Measurements from ENCODE around the gene TDP1.

TDP1 gene

DNA sequence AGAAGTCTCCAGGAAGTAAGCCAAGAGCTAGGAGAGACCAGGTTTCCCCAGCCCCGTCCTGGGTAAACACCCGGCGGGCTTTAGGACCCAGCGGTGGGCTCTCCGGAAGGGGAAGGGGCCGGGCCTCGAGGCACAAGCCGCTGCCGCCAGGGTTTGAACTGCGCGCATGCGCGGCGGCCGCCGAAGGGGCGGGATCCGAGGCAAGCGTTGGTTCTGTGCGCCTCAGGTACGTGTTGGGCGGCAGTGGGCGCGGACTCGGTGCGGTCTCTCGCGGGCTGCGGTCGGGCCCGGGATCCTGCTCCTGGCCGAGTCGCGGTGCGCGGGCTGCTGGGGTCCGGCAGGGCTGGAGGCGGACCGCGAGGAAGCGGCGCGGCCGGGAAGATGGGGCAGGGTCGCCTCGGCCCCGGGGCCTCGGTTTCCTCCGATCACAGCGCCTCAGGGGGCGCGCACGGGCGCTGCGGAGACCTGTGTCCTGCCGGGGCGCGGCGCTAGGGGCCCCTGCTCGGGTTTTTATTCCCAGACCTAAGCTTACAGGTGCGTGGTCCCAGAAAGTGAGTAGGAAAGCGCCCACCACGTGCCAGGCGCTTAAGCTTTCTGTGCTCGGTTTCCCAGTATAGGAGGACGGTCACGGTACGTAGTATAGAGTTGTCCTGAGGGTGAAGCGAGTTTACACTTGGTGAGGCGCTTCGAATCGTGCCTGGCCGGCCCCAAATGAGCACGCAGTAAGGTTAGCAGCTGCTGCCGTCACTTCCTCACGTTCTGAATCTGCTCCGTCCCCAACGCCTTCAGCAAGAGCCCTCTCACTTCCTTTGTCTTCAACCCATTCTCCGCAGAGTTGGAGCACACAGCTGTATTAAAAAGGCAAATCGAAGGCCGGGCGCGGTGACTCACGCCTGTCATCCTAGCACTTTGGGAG lies at the start of gene TDP1:
TDP1 (plus strand) TSS at position 183 of the 916 bp plus-strand sequence. CDS start 7,188 bp downstream, outside the sequence.
- DNase-seq (ENCODE audit: low read depth) = peak; percentile 87

DNA sequence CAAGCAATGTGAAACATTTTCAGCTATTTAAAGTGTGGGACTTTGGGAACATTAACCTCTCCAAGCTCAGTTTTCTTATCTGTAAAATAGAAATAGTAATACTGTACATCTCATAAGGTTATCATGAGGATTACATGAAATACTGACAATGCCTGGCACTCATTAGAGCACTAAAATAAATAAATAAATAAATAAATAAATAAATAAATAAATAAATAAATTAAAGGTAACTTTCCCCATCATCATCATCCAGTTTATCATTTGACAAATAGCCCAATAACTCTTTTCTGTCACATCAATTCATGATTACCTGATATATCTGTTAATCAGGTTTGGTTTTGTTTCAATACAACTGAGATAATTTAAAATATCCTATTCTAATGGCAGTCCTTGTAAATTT lies 49.7 kb upstream of the TDP1 start:
- no peak for DNase-seq (ENCODE audit: low read depth)

DNA sequence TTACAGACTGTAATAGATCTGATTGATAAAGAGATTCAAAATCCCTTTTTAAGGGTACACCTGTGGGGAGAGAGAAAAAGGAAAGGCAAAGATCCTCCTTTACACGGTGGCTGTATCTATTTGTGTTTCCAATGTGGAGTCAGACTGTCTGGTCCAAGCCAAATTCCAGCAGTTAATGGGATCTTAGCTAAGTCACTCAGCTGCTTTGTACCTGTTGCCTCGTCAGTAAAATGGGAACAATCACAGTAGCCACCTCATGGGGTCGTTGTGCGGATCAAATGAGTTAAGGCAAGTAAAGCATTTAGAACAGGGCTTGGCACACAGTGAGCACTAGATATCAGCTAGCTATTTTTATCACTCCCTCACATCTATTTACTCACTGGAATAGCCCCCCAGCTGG lies 48.1 kb upstream of the TDP1 start:
- no peak for DNase-seq (ENCODE audit: low read depth)

DNA sequence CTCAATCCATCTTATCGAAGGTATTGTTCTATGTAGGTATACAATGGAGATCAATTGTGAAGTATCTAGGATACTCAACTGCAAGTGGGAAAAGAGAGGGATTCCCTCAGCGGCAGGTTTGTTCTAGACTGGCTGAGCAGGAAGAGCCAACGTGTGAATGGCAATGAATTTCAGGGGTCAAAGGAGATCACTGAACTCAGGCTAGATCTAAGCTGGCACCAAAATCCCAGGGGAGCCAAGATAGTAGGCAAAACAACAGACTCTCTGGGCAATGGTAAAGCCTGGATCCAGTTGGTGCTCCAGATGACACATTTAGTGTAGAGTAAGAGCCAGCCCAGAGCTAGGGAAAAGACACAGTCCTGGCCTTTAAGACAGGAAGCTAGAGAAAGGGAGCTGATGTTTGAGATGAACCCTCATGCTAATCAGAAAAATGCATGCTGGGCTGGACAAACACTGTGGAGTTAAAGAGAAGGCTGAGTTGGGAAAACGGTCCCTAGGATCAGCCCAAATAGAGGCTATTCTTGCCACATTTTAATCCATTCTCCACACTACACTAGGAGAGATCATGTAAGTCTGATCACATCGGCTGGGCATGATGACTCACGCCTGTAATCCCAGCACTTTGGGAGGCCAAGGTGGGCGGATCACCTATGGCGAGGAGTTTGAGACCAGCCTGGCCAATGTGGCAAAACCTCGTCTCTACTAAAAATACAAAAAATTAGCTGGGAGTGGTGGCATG lies 46.8 kb upstream of the TDP1 start:
- DNase-seq (ENCODE audit: low read depth) = no peak

DNA sequence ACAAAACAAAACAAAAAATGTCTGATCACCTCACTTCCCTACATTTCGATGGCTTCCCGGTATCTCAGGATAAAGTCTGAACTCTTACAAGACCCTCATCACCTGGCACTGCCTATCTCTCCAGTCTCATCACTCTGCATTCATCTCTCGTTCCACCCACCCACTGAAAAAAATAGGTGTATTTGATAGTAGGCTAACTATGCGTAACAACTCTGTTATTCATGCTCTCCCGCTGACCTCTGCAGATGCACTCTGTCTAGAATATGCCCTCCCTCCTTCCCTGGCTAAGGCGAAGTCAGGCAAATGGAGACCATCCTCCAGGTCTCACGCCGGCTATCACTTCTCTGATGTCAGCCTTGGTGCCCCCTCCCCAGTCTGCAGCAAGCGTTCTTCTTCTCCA lies 46.1 kb upstream of the TDP1 start:
- DNase-seq (ENCODE audit: low read depth) = no peak

DNA sequence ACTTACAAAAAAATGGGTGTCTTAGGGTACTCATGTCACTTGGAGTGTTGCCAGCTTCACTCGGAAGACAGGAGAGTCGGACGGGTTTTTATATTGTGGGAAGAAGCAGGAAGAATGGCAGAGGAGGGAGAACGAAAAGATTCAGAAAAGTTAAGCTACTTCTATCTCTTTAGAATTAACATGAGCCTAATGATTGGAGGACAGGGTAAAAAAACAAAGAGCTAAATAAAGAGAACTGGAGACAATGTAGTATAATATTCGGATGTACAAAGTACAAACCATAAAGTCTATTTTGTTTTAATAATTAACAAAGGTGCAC lies 45.1 kb upstream of the TDP1 start:
- DNase-seq (ENCODE audit: low read depth) = no peak

DNA sequence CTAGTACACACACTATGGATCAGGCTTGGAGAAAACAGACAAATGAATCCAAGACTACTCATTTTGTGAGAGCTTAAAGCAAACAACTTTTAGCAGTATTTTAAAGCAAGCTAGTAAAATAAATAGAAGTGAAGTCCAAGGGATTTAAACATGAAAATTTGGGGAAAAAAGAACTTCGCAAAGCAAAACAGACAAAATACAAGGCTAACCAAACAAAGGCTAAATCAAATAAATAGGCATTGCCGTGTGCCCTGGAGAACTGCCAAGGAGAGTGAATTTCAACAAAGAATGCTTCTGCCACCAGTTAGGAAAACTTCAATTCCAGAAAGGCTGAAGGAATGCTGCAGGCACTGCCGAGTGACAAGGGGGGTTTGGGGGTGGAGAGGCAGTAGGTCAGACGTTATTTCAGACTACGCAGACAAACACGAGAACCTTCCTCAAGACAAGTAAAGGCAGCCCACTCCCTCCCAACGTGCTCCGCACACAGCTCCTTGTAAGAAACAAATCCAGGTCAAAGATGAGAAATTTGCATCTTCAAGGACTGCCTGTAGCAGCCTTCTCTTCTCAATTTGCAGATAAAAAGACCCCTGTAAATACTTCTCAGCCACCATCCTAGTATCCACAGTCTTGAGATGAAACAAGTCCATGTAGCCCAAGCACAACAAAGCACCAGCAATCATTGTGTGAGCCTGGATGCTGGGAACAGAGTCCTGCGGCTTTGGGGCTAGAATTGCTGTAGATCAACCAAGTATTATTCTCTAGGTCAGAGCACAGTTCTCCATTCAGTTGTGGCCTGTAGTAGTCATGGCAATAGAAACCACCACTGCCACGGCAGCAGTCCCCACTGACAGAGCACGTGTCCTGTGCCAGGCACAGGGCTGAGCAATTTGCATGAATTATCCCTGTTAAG lies 44.5 kb upstream of the TDP1 start:
- DNase-seq (ENCODE audit: low read depth) = no peak

DNA sequence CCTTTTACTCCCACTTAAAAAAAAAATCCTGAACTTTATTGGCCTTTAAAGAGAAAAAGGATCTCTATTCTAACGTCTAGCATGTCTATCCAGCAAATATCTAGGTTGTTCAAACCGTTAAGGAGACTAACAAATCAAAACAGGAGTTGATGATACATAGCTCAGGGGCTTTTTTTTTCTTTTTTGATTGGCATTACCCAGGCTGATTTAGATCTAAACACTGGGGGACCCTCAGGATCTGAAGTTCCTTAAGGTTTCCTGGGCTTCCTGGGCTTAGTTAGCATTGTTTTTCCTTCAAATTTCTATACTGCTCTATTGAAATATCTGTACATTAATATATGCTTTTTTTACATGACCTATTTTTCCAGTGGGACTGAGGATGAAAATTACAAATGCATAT lies 43.5 kb upstream of the TDP1 start:
- no peak for DNase-seq (ENCODE audit: low read depth)

DNA sequence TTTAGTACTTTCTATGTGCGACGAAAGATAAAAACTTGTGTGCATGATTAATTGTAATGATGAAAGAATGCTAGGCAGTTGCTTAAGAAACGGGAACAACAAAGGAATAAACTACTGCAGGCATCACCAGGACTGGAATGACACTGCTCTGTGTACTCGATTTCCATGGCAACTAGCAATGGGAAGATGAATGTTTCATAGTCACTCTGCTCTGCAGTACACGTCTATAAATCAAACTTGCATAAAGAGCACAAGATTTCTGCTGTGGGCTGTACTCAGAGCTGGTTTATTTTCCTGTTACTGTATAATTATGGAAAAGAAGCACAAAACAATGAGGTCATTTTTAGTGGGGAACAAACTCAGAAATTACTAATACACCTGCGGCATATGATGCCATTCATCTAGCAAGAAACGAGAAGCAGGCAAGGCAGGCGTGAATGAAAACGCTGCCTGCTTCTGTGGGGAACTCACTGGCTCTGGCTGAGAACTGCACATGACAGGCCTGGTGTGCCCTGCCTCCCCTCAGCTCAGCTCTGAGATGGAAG lies 43.0 kb upstream of the TDP1 start:
- no peak for DNase-seq (ENCODE audit: low read depth)

DNA sequence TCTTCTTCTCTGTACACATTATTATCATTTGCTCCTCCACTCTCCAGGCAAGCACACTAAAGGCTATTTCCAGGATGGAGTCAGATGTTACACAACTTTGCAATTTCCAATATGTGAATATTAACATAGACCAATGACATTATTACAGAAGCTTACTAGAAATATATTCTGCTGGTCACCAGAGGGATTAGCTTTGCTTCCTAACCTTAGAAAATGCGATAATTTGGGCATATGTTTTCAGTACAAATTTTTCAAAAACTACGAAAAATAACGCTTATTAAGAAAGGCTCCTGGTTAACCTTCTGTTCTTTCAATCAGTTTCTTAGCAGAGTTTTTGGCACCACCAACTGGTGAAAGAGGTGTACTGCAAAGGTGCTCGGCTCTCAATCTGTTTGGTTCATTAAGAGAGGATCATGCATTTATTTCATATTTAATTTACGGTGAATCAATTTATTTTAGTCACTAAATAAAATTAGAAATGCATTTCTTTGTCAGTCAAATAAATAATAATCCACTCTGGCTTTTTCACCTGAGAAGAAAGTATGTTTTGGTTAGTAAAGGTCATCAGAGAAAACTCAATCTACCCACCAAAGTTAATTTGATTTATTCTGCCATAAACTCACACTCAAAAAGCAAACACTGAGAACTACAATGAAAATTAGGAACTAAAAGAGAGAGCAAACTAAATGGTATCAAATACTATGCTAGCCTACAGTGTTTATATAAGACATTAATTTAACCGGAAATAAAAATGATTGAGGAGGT lies 40.4 kb upstream of the TDP1 start:
- peak; percentile 33 for DNase-seq (ENCODE audit: low read depth)

DNA sequence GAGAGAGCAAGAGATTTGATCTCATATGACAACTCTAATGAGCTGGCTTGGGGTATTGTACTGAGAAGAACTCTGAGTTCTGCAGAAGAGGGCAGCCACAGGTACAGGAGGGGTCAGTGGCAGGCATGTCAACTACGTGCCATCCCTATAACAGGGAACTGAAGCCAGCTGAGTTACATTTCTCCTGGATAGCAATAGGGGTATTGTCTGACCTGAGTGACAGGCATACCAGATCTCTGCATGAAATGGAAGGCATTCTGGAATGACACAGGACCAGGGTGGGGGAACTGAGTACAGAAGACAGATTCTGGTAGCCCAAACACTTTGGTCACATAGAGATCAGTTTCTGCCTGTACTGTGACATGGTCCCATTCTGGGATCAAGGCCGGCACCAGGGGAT lies 37.0 kb upstream of the TDP1 start:
- DNase-seq (ENCODE audit: low read depth) = no peak

DNA sequence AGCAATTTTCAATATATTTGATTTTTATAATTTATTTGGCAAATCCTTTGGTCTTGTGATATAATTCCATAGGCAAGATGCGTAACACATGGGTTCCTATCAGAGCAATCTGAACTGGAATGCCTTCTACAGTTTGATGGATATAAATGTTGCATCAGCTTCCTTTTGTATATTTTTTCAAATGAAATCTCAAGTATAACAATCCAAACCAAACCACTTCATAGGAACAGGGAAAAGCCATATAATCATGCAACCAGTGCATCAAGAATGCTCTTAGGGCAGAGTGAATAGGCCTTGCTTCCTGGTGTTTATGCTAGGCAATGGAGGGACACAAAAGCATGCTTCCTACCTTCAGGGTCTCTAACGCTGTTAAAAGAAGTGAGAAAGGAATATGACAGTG lies 35.7 kb upstream of the TDP1 start:
- DNase-seq (ENCODE audit: low read depth) = no peak

DNA sequence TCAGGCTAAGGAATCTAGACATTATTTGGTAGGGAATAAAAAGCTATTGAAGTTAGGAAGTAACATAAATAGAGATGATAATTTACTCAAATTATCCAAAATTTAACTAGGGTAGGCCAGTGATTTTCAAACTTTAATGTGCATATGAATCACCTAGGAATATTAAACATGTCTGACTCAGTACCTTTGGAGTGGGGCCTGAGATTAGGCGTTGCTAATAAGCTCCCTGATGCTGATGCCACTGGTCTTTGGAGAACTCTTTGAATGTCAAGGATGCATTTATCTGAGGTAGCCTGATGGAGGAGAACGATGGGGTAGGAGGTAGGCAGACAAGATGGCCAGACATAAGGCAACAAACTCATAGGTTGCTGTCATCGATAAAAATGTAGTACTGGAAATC lies 34.4 kb upstream of the TDP1 start:
- no peak for DNase-seq (ENCODE audit: low read depth)

DNA sequence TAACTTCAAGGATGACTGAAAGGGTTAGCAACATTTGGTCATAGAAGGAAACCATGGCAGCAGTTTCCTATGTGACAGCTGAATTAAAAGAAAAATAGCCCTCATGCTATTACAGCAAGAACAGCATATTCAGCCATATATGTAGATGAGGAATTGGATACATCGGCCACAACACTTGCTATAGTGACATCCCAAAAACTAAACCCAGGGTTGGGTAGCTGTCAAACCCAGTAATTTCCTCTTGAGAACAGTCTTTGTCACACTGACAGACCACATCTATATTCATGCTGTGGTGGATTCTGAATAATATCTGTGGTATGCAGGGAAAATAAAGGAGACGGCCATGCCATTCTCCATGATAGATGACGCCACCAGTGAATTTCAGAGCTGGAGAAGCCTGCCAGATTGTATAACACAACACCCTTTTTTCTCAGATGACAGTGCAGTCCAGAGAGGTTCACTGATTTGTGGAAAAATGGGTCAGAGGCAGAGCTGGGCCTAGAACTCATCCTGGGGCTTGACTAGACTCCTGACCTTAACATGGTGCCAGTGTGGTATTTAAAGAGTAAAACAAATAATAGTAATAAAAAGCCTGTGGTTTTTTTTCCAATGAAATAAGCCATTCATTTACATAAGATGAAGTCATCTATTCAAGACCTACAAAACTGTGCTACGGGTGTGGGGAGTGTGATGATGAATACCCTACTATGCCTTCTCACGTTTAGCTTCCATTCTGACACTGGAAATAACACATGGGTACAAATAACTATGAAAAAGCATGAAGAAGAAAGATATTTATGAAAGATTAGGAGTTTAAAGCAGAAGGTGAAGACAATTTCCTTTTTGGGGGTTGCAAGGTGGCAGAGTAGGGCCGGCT lies 33.5 kb upstream of the TDP1 start:
- DNase-seq (ENCODE audit: low read depth) = no peak

DNA sequence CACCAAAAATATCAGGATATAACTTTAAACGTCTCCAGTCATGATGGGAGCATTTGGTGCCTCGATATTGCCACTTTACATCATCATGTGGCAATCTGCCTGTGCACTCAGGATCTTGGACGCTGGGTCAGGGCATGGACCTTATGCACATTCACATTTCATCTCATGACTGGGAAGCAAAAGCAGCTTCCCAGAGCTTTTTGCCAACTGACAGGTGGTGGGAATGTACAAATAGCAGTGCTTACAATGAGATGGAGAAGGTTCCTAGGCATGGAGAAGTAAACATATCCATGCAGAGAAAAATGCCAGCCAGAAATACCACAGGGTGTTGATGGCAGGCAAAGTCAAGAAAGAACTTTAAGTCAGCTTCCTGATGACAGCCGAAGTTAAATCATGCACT lies 31.5 kb upstream of the TDP1 start:
- no peak for DNase-seq (ENCODE audit: low read depth)

DNA sequence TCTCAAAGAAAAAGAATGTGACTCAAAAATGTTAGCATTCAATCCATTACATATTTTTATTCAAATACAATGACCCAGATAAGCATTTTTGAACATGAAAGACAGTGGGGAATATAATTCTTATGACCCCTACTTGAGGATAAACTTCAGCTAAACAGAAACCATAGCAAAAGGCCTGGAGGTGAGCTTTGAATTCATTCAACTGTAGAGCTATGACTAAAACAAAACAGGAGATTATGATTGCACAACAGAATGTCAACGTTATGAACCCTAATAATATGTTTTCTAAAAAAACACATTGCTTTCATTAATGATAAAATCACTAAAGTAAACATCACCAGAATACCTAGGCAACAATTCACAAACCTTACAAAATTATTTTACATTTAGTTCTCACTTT lies 29.0 kb upstream of the TDP1 start:
- DNase-seq (ENCODE audit: low read depth) = no peak

DNA sequence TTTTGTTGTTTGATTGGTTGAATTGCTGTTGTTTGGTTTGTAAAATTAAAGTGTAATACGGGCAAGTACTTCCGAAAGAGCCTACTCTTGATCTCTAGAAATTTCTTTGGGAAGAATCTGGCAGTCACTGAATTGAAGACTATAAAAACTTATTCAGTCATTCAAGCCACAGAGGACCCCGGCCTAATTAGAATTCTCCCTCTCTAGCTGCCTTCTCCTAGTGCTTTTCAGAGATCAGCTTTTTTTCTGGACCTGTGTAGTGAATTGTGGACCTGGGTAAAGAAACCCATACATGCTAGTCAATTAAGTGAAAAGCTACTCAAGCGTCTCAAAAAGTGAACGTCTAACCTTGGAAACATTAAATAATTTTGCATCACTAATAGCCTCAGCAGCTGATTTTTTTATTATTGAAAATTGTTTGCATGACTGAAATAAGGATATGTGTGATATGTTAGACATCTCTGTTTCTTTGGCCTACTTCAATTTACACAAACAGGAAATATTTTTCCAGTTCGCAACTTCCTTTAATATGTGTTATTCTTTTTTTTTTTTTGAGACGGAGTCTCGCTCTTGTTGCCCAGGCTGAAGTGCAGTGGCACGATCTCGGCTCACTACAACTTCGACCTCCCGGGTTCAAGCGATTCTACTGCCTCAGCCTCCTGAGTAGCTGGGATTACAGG lies 28.4 kb upstream of the TDP1 start:
- no peak for DNase-seq (ENCODE audit: low read depth)

DNA sequence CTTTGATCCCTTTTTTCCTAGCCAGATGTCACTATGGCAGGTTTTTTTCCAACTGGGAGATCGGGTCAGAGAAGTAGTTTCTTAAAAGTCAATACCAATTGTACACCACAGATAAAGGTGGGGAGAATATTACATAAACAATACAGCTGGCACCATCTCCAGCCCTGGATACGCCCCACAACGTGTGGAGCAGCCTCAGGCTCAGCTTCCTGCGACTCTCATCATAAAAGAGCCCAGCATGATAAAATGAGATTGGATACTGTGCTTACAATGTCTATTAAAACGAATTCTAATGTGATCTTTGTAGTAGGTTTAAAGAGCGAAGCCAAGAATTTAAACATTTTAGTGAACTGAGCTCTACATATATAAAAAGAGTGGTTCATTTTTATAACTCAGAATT lies 22.7 kb upstream of the TDP1 start:
- DNase-seq (ENCODE audit: low read depth) = no peak

DNA sequence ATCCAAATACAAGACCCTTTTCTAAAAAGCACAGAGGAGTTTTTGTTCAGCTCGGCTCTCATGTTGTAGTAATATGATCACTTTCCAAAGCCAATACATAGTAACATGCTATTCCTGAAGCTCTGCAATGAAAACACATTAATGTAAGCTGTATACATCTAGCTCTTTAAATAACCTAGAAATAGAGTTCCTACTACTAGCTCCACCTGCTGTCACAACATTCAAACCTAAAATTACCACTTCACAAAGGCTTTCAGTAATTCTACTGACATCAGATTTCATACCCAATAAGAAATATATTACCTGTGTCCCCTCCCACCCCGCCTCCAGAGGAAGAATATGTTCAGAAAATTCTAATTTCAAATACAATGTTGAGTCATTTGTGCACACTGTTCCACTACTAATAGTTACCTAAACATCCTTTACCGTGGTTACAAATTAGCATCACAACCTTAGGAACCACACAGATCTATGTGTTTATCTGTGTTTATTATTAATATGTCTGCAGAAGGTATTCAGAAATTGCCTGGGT lies 19.0 kb upstream of the TDP1 start:
- no peak for DNase-seq (ENCODE audit: low read depth)

All from CMK (cell line).